ENCODE results near the gene CAPN14.

DNA sequence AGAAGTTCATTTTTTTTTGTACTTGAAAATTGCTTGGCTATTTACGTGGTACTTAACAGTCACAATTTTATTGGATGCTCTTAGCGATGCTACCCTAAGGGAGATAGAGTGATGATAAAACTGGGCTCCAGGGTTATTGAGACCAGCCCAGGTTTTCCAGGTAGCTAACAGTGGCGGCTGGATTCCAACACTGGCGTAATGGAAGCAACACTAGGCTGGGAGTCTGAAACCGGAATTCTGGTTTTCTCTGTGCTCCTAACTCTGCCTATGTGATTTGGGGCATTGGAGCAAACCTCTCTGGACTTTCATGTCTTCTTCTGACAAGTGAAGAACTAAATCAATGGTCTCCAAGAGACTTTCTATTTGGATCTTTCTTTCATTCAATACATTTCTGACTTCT is 69.7 kb downstream of the CAPN14 start:
- no peak for TF ChIP-seq POLR2AphosphoS5 (IDR thresholded peaks at IDR 0.05; ENCODE audit: low read depth, low read length)
- TF ChIP-seq POLR2A (IDR thresholded peaks at IDR 0.05; ENCODE audit: low read depth, low read length), result no peak
- no peak for TF ChIP-seq TAF1 (IDR thresholded peaks at IDR 0.05; ENCODE audit: borderline replicate concordance, low read depth, low read length)

All from GM12892 (cell line).